ENCODE measurements around the gene PITRM1.

DNA sequence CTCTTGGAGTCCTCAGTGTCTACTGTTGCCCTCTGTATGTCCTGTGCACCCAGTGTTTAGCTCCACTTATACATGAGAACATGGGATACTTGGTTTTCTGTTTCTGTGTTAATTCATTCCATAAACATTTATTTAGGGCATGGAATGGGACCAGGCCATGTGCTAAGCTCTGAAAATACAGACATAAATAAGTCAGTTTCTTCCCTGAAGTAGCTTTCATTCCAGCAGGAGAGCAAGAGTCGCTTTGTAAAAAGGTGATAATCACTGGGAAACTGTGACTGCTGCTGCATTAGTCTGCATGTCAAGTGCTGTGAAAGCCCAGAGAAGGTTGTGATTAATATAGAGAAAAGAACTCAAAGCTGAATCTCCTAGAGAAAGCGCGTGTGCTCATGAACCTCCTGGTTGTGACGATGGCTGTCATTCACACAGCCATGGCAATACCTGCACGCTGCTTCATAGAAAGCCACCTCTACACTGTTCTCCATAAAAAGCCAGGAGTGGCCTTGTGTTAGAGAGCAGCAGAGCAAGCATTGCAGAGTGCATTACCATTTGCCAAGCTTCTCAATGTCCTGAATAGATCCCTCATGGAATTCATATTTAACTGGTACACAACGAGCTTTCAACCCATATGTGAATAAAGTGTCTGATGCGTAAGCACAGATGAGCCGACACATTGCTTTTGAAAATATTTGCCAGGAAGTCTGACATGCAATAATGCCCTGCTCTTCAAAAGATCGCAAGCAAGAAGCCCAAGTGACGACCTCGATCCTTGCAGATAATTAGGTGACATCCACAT lies 30.6 kb upstream of the PITRM1 start:
- TF ChIP-seq POLR2A (IDR thresholded peaks at IDR 0.05) (no peak), CTCF (IDR thresholded peaks at IDR 0.05) (no peak), EP300 (IDR thresholded peaks at IDR 0.05) (no peak), POLR2AphosphoS5 (IDR thresholded peaks at IDR 0.05) (no peak)
